IPS-20b (cell line): ENCODE measurements around the gene CNIH4.

Source experiments
- H3K27ac ChIP-seq: one replicate; pipeline ENCODE4 v1.5.1; 2013; ENCODE audit warnings: low read length
- H3K27me3 ChIP-seq: 2 replicates; pipeline ENCODE4 v1.6.1; 2013; ENCODE audit warnings: mild to moderate bottlenecking, low read length, inconsistent platforms; ENCODE audit not compliant: insufficient read depth
- H3K36me3 ChIP-seq: 2 replicates; pipeline ENCODE4 v1.6.1; 2013; ENCODE audit warnings: low read depth, mild to moderate bottlenecking, inconsistent platforms, low read length, moderate library complexity; ENCODE audit not compliant: insufficient read depth
- H3K4me1 ChIP-seq: 2 replicates; pipeline ENCODE4 v1.6.1; 2013; ENCODE audit warnings: mild to moderate bottlenecking, control low read depth, inconsistent platforms, low read length, moderate library complexity; ENCODE audit not compliant: insufficient read depth
- H3K4me3 ChIP-seq: 2 replicates; pipeline ENCODE4 v1.5.1; 2013; ENCODE audit warnings: mild to moderate bottlenecking, low read length, inconsistent platforms
- H3K9ac ChIP-seq: 2 replicates; pipeline ENCODE4 v1.6.1; 2013; ENCODE audit warnings: low read depth, mild to moderate bottlenecking, inconsistent platforms, low read length, moderate library complexity
- H3K9me3 ChIP-seq: 2 replicates; pipeline ENCODE4 v1.6.1; 2013; ENCODE audit warnings: mild to moderate bottlenecking, low read depth, low read length, inconsistent platforms; ENCODE audit not compliant: insufficient read depth

CNIH4 gene

DNA sequence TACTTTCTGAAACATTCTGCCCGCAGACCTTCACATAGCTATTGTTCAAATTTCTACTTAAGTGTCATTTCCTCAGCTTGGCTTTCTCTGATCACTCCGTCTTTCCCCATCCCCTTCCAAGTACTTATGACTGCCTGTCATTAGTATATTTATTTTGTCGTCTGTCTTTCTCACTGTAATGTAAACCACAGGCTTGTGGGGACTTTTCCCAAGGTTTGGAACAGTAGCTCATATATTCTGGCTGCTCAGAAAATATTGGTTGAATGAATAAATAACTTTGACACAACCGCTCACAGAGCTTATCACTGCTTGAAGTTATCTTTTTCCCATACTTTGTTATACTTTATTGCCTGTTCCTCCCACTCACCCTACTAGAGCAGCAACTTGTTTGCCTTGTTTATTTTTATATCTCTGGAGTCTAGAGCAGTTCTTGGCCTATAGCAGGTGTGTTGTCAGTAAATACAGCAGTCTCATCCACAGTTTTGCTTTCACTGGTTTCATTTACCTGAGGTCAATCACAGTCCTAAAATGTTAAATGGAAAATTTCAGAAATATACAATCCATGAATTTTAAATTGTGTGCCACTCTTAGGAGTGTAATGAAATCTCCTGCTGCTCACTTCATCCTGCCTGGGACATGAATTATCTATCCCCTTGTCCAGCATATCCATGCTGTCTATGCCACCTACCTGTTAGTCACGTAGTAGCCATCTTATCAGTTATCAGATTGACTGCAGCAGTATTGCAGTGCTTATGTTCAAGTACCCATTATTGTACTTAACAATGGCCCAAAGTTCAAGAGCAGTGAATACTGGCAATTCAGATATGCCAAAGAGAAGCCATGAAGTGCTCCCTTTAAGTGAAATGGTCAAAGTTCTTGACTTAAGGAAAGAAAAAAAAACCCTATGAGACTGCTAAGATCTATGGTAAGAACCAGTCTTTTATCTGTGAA lies 2.4 kb upstream of the CNIH4 start:
- Histone ChIP-seq H3K4me1 (peaks cover 9% of the 10 kb centered on the region; the same call in 1 of the 2 replicates), H3K9ac (no peak overlapping the region)

DNA sequence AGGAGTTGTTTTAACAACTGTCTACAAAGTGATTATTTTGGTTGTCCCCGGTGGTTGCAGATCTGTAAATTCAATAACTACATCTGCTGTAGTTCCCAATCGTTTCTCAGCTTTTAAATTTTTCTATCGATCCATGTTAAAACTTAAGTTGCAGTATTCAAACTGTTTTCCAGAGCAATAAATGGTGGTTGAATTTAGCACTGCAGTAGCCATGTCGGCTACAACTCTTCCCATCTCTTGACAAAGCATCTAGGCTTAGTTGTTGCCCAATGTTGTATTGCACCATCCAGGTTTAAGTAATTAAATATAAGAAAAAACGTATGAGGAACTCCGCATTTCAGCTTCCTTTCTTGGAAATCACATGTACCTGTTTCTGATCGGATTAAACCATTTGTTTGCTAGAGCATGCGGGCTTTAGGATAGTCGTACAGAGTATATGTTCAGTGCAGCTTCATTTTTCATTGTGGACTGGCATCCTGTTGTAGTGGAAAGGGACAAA lies 996 bp downstream of the CNIH4 start:
- H3K9me3 ChIP-seq: no peaks in the 10 kb centered on the region
- H3K27ac ChIP-seq: peak overlapping the region; percentile 74
- H3K9ac ChIP-seq: peak overlapping the region; percentile 88

More for the DNA sequence above, 2.4 kb upstream of the CNIH4 start:
- Histone ChIP-seq H3K9me3 (no peaks in the 10 kb centered on the region; the same call in 1 of the 2 replicates), H3K4me3 (no peak overlapping the region), H3K27me3 (no peaks in the 10 kb centered on the region), H3K36me3 (no peaks in the 10 kb centered on the region), H3K27ac (no peak overlapping the region)

DNA sequence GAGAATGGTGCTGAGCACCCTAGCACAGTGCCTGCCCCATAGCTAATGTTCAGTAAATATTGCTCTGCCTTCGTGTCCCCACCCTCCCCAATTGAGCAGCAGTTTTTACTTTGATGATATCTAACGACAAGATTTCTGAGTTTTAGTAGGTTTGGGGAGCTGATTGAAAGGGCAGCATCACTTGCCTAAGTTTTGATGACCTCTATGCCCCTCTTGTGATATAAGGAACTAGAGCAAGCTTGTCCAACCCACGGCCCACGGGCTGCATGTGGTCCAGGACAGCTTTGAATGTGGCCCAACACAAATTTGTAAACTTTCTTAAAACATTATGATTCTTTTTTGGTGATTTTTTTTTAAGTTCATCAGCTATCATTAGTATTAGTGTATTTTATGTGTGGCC lies 1.6 kb downstream of the CNIH4 start:
- Histone ChIP-seq H3K4me1 (peaks cover 9% of the 10 kb centered on the region; the same call in 1 of the 2 replicates), H3K36me3 (0 out of 2 replicates have a peak, but pooled peaks cover 6% of the 10 kb centered on the region), H3K4me3 (peak overlapping the region; percentile 93), H3K27me3 (no peaks in the 10 kb centered on the region), H3K27ac (no peak overlapping the region), H3K9me3 (no peaks in the 10 kb centered on the region), H3K9ac (peak overlapping the region; percentile 88; the same call in 1 of the 2 replicates)

More for the DNA sequence above, 996 bp downstream of the CNIH4 start:
- H3K27me3 ChIP-seq: no peaks in the 10 kb centered on the region
- H3K4me1 ChIP-seq: peaks cover 9% of the 10 kb centered on the region; the same call in 1 of the 2 replicates
- H3K4me3 ChIP-seq: peak overlapping the region; percentile 93
- 0 out of 2 replicates have a peak, but pooled peaks cover 6% of the 10 kb centered on the region for H3K36me3 ChIP-seq

DNA sequence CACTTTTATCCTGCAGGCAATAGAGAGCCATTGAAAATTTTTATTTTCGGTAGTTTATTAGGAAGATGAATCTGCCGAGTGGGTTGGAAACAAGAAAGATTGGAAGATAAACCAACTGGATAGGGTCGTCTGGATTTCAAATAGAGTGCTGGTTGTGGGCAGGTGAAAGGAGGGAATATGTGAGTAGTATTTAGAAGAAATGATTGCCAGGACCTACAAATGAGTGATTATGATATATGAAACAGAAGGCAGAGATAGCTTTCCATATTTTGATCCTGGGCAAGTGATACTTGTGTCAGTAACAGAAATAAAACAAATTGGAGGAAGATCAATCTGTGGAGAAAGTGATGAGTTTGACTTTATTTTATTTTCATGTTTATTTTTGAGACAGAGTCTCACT lies 2.5 kb downstream of the CNIH4 start:
- Histone ChIP-seq H3K9me3 (no peaks in the 10 kb centered on the region), H3K27ac (no peak overlapping the region), H3K9ac (peak overlapping the region; percentile 88; the same call in 1 of the 2 replicates), H3K4me1 (peaks cover 9% of the 10 kb centered on the region; the same call in 1 of the 2 replicates), H3K36me3 (peaks cover 14% of the 10 kb centered on the region), H3K4me3 (peak overlapping the region; percentile 93), H3K27me3 (no peaks in the 10 kb centered on the region)

DNA sequence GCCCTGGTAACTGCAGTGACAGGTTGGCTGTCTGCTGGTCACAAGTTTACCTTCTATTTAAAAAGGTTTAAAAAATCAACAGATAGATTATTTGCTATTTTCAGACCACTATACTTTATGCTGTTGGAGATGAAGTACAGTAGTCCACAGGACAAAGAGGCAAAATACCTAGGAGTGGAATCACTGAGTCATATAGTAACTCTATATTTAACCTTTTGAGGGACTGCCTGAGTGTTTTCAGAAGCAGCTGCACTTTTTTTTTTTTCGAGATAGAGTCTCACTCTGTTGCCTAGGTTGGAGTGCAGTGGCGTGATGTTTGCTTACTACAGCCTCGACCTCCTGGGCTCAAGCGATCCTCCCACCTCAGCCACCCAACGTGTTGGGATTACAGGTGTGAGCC lies 11.7 kb downstream of the CNIH4 start:
- no peak overlapping the region for H3K9ac ChIP-seq
- no peaks in the 10 kb centered on the region for H3K27me3 ChIP-seq
- H3K4me3 ChIP-seq: no peak overlapping the region
- H3K27ac ChIP-seq: no peak overlapping the region
- no peaks in the 10 kb centered on the region for H3K4me1 ChIP-seq
- H3K36me3 ChIP-seq: peaks cover 89% of the 10 kb centered on the region
- no peaks in the 10 kb centered on the region for H3K9me3 ChIP-seq

DNA sequence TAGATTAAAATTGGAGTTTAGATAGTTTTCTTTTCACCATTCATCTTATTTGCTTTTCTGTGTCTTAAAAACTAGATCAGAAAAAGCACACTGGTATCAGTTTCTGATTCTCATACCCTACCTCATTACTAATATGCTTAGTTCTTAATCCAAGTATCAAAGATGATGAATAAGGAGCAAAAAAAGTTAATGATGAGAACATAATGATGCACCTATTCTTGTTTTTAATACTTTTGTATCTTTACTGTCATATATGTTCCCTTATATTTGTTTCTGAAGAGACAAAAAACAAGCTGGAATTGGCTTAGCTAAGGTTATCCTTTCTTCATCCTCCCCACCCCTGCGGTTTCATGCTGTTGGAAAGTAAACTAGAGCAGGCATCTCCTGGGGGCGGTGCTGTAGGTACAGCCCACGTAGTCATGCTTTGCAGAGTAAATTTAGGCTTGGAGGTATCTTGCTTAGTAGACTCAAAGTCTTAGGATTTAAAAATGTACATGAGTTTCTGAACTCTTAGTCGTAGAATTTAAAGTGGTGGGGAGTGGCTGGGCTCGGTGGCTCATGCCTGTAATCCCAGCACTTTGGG lies 16.4 kb downstream of the CNIH4 start:
- no peaks in the 10 kb centered on the region for H3K4me1 ChIP-seq
- H3K27me3 ChIP-seq: no peaks in the 10 kb centered on the region
- no peak overlapping the region for H3K27ac ChIP-seq
- no peak overlapping the region for H3K4me3 ChIP-seq
- no peak overlapping the region for H3K9ac ChIP-seq
- no peaks in the 10 kb centered on the region for H3K9me3 ChIP-seq
- H3K36me3 ChIP-seq: peaks cover 95% of the 10 kb centered on the region

DNA sequence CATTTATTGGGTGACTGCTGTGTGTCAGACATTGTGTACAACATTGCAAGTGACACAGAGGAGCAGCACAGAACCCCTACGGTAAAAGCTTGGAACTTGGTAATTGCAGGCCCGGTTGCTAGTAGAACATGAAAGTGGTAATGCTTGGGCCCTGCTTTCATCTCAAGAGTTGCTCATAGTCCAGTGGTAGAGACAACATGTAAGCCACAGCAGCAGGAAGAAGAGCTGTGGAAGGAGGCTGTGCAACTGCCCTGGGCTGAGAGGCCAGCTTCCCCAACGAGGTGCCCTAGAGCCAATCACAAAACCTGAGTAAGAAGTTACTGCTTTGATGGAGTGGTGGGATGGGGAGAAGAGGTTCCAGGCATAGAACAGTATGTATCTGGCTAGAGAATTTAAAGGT lies 18.4 kb downstream of the CNIH4 start:
- Histone ChIP-seq H3K9ac (no peak overlapping the region), H3K27ac (no peak overlapping the region), H3K4me1 (no peaks in the 10 kb centered on the region), H3K9me3 (no peaks in the 10 kb centered on the region), H3K27me3 (no peaks in the 10 kb centered on the region), H3K4me3 (no peak overlapping the region), H3K36me3 (peaks cover 89% of the 10 kb centered on the region)

DNA sequence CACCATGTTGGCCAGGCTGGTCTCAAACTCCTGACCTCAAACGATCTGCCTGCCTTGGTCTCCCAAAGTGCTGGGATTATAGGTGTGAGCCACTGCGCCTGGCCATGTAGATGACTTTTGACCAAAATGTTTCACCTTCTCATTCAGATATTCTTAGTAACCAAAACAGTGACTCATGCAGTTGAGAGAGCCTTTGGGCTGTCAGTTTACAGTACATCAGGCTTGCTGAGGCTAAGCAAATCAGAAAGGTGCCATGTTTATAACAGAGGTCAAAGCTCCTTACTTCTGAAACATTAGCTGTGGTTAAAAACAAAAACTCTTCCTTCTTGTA lies 21.0 kb downstream of the CNIH4 start:
- Histone ChIP-seq H3K27me3 (no peaks in the 10 kb centered on the region), H3K9ac (no peak overlapping the region), H3K9me3 (no peaks in the 10 kb centered on the region), H3K36me3 (peaks cover 65% of the 10 kb centered on the region), H3K4me3 (no peak overlapping the region), H3K27ac (no peak overlapping the region), H3K4me1 (no peaks in the 10 kb centered on the region)

DNA sequence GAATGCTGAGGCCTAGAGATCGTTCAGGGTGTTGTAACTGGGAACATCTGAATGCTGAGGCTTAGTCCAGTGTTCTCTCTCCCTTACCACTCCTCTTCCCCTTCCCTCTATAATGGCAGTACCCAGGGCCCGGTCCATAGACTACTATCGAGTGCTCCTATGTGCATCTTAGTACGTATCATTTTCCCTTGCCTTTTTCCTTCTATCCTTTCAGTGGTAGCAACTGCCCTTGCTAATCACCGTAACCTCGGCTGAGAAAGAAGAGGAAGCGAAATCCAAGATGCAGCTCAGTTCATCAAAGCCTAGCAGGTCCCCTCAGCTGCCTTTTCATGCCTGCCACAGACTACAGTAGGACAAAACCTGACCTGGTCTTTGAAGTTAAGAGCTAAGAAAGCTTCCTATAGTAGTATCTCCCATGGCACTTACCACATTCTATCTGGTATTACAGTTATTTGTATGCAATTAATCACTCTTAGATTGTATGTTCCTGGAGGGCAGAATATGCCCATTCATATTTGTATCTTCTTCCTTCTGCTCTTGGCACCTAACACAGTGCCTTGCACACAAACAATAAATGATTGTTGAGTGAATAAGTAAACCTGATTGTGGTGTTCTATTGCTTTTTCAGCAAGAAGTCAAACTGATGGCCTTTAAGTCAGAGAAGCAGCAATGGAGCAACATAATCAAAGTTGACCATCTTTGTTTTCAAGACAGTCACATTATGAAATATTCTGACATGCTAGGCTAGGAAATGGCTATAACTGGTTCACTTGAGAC lies 22.4 kb downstream of the CNIH4 start:
- Histone ChIP-seq H3K27me3 (no peaks in the 10 kb centered on the region), H3K4me3 (no peak overlapping the region), H3K4me1 (no peaks in the 10 kb centered on the region), H3K9ac (no peak overlapping the region), H3K27ac (no peak overlapping the region), H3K9me3 (no peaks in the 10 kb centered on the region), H3K36me3 (peaks cover 53% of the 10 kb centered on the region)

DNA sequence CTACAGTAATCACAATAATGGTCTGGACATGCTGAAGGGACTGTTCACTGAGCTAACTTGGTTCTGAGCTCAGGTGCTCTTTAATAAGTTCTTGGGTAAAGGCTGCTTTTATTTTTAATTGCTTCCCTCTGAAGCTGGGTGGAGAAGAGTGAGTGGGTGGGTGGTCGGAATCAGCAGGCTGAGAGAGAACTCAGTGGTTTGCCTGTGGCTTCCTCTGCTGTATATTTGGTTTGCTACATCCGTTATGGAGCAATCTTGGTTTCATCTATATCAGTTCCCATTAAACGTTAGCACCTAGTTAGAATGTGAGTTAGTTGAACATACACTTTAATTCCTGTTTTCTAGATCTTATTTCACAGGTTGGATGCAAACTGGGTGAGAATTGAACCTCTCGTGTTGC lies 23.3 kb downstream of the CNIH4 start:
- Histone ChIP-seq H3K36me3 (peaks cover 47% of the 10 kb centered on the region), H3K27ac (no peak overlapping the region), H3K4me1 (no peaks in the 10 kb centered on the region), H3K4me3 (no peak overlapping the region), H3K9me3 (no peaks in the 10 kb centered on the region), H3K27me3 (no peaks in the 10 kb centered on the region), H3K9ac (no peak overlapping the region)

DNA sequence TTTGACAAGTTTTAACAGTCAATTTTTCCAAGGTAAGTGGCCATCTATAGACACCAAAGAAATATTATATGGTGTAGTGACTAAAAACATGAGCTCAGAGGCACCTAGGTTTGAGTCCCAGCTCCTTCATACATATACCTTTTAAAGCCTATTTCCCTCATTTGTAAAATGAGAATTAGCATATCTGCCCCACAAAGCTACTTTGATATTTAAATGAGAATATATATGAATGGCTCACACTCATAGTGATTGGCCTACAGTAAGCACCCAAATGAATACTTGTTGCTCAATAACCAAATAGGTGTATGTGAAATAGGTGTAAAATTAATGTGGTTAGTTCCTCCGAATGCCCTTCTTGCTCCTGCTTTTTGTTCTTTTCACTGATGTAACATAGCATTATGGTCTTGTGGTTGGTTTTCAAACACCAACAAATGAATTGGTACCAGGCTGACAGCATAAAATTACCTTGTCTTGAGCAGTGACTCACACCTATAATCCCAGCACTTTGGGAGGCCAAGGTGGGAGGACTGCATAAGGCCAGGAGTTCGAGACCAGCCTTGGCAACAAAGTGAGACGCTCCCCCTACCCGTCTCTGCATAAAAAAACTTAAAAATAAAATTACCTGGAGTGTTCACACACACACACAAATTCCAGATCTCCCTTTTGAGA lies 25.3 kb downstream of the CNIH4 start:
- Histone ChIP-seq H3K9ac (no peak overlapping the region), H3K27me3 (no peaks in the 10 kb centered on the region), H3K9me3 (no peaks in the 10 kb centered on the region), H3K27ac (no peak overlapping the region), H3K4me1 (no peaks in the 10 kb centered on the region), H3K36me3 (peaks cover 46% of the 10 kb centered on the region), H3K4me3 (no peak overlapping the region)
